OCI-LY7 (cell line): ENCODE data around the gene SDK2.

Experiments
- EZH2phosphoT487 ChIP-seq: fragments of 200-600 bp; sonication (generic); IDR thresholded peaks from 2 replicates; pipeline ENCODE4 v1.6.1; 2018; ENCODE audit warnings: low read depth, borderline replicate concordance, mild to moderate bottlenecking, mixed run types, antibody characterized with exemption, low read length, moderate library complexity, mixed read lengths
- TF ChIP-seq, protein P1 (sequence below): fragments of 200-600 bp; sonication (generic); conservative IDR thresholded peaks from 2 replicates; pipeline ENCODE4 v1.5.1; 2014; ENCODE audit warnings: mild to moderate bottlenecking, antibody characterized with exemption, low read length, moderate library complexity, mixed read lengths

DNA sequence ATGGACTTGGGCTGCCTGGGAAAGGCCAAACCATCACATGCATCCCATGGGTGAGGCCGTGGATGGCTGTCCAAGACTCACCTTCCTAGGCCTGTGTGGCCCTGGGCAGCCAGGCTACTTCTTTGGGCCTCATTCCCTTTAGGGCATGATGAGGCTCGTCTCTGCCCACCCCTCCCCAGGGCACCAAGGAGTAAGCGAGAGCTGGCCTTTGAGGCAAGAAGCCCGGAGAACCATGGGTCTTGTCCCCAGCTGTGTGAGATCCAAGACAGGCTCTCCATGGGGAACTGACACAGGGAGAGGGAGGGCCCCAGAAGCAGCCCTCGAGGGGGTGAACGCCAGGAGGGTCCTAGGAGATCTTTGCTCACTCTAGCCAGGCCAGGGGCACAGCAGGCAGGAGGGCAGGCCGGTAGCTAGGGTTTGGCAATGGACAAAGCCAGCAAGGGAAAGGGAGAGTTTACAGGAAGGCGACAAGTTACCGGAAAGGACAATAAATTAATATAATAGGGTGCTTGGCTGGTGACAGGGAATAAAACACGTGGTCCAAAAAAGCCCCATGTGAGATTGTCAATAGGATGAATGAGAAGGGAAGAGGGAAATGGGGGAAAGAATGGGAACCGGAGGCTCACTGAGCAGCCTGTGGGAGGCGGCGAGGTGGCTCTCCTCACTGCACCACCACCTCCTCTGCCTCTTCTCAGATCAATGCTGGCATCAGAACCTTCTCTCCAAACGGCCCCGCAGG is 119.1 kb downstream of the SDK2 start:
- TF ChIP-seq, protein P1, sequence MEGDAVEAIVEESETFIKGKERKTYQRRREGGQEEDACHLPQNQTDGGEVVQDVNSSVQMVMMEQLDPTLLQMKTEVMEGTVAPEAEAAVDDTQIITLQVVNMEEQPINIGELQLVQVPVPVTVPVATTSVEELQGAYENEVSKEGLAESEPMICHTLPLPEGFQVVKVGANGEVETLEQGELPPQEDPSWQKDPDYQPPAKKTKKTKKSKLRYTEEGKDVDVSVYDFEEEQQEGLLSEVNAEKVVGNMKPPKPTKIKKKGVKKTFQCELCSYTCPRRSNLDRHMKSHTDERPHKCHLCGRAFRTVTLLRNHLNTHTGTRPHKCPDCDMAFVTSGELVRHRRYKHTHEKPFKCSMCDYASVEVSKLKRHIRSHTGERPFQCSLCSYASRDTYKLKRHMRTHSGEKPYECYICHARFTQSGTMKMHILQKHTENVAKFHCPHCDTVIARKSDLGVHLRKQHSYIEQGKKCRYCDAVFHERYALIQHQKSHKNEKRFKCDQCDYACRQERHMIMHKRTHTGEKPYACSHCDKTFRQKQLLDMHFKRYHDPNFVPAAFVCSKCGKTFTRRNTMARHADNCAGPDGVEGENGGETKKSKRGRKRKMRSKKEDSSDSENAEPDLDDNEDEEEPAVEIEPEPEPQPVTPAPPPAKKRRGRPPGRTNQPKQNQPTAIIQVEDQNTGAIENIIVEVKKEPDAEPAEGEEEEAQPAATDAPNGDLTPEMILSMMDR: no peak
- no peak for TF ChIP-seq EZH2phosphoT487
